GM06990 (cell line): Measurements from ENCODE around the gene SARS2.

Source experiments
- DNase-seq: peaks from one replicate; pipeline ENCODE4 v3.0.0-alpha.2; 2011; ENCODE audit not compliant: insufficient read length; ENCODE audit errors: extremely low read depth
- H3K27me3 ChIP-seq: replicated peaks from 2 replicates; pipeline ENCODE4 v1.6.0; 2011; ENCODE audit warnings: low read length; ENCODE audit not compliant: control insufficient read depth, insufficient read depth
- H3K36me3 ChIP-seq: 2 replicates; pipeline ENCODE4 v1.5.1; 2011; ENCODE audit warnings: low read length; ENCODE audit not compliant: control insufficient read depth, insufficient read depth
- H3K4me3 ChIP-seq: replicated peaks from 2 replicates; pipeline ENCODE4 v1.5.1; 2011; ENCODE audit warnings: low read depth, mild to moderate bottlenecking, control low read depth, low read length
- TF ChIP-seq, protein P1 (sequence below): IDR thresholded peaks from 2 replicates; pipeline ENCODE4 v1.5.1; 2011; ENCODE audit warnings: low read length, control low read depth, mild to moderate bottlenecking, inconsistent platforms; ENCODE audit not compliant: insufficient read depth, poor library complexity, severe bottlenecking

SARS2 gene

DNA sequence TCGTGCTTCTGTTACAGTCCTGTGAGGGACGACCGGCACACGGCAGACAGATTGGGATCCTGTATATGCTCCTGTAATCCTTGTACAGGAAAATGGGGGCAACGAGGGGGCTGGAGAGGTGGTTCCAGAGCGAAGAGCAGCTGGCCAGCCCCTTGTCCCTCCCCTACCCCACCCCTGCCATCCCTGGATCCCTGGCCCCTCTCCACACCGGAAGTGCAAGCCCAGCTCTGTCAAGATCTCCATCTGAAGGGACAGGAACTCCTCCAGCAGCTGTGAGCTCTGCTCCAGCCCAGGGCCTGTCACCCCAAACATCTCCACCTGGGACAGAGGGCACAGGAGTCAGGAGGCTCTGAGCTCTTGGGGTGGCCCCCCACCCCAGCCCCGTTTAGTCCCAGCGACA is 13.0 kb downstream of the SARS2 start:
- Histone ChIP-seq H3K27me3 (no peaks in the 10 kb centered on the region), H3K4me3 (no peak overlapping the region), H3K36me3 (peaks cover 9% of the 10 kb centered on the region)
- DNase-seq, result no peak
- TF ChIP-seq, protein P1, sequence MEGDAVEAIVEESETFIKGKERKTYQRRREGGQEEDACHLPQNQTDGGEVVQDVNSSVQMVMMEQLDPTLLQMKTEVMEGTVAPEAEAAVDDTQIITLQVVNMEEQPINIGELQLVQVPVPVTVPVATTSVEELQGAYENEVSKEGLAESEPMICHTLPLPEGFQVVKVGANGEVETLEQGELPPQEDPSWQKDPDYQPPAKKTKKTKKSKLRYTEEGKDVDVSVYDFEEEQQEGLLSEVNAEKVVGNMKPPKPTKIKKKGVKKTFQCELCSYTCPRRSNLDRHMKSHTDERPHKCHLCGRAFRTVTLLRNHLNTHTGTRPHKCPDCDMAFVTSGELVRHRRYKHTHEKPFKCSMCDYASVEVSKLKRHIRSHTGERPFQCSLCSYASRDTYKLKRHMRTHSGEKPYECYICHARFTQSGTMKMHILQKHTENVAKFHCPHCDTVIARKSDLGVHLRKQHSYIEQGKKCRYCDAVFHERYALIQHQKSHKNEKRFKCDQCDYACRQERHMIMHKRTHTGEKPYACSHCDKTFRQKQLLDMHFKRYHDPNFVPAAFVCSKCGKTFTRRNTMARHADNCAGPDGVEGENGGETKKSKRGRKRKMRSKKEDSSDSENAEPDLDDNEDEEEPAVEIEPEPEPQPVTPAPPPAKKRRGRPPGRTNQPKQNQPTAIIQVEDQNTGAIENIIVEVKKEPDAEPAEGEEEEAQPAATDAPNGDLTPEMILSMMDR, result no peak

DNA sequence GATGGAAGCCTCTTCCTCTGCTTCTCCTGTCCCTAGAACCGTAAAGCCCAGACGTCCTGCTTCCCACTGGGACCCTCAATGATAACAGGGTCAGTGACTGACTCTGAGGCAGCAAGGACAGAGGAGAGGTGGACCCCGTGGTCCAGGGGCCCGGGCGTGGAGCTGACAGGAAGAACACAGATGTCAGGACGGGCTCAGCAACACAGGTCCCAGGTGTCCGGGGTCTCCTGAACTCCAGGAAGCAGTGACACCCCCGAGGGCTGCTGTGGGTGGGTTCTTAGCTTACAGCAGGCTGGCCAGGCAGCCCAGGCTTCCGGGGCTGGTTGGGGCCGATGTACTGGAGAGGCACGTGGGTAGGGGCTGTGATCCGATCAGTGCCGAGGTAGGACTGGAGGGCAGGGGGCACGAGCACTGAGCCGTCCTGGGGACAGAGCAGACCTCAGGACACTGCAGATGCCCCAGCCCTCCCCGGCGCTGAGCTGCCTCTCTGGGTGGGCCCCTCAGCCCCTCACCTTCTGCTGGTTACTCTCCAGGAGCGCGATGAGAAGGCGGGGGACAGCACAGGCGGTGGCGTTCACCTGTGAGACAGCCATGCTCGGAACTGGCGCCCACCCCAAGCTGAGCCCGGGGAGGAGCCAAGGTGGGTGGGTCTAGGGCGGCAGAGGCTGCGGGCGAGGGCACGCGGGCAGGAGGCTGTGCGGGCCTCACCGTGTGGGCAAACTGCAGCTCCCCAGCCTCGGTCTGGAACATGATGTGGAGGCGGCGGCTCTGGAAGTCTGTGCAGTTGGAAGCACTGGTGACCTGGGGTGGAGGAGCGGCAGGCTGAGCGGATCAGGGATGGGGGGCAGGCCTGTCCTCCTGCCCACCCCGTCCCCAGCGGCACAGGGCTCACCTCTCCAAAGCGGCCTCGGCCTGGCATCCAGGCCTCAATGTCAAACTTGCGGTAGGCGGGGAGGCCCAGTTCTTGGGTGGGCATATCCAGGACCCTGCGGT is 14.9 kb downstream of the SARS2 start:
- H3K27me3 ChIP-seq, result no peaks in the 10 kb centered on the region
- H3K4me3 ChIP-seq, result no peak overlapping the region
- peaks cover 4% of the 10 kb centered on the region for H3K36me3 ChIP-seq
- no peak for DNase-seq
- TF ChIP-seq, protein P1, result no peak

DNA sequence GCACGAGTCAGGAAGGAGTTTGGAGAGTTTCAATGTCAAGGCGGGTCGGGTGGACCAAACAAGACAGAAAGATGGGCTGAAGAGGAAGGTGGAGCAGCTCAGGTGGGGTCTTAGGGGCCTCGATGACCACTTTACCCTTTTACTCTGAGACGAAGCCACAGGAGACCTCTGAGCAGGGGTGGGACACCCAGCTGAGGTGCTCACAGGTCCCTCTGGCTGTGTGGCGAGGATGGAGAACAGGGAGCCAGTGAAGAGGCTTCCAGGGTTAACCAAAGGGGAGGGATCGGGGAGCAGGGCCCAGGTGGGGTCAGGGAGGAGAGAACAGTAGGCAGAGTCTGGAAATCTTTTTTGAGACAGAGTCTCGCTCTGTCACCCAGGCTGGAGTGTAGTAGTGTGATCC is 16.6 kb downstream of the SARS2 start:
- no peak for DNase-seq
- TF ChIP-seq, protein P1, result no peak
- Histone ChIP-seq H3K4me3 (no peak overlapping the region), H3K36me3 (peaks cover 4% of the 10 kb centered on the region), H3K27me3 (no peaks in the 10 kb centered on the region)

DNA sequence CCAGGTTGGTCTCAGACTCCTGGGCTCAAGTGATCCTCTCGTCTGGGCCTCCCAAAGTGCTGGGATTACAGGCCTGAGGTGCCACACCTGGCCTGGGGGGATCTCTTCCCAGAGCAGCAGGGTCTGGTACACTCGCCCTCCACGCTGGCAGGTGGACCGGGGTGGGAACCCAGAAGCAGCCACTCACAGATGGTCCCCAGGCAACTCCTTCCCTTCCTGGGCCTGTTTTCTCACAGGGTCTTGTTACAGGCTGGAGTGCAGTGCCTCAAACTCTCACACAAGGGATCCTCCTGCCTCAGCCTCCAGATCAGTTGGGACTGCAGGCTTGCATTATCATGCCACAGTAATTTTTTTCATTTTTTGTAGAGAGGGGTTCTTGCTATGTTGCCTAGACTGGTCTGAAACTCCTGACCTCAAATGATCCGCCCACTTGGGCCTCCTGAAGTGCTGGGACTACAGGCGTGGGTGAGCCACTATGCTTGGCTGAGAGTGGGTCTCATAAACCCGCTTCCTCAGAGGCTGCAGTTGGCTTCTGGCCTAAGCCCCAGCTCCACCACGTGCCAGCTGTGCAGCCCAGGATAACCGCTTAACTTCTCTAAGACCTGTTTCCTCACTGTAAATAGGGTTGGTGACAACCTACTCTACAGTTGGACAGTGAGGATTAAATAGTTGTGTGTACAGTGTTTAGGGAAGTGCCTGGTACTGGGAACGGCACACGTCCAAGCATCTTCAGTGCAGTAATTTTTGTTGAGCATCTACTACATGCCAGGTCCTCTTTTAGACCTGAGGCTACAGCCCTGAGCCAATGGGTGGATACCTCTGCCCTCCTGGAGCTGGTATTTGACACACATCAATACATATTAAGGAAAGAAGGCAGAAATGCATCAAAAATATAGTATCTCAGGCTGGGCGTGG is 17.7 kb downstream of the SARS2 start:
- no peak overlapping the region for H3K4me3 ChIP-seq

DNA sequence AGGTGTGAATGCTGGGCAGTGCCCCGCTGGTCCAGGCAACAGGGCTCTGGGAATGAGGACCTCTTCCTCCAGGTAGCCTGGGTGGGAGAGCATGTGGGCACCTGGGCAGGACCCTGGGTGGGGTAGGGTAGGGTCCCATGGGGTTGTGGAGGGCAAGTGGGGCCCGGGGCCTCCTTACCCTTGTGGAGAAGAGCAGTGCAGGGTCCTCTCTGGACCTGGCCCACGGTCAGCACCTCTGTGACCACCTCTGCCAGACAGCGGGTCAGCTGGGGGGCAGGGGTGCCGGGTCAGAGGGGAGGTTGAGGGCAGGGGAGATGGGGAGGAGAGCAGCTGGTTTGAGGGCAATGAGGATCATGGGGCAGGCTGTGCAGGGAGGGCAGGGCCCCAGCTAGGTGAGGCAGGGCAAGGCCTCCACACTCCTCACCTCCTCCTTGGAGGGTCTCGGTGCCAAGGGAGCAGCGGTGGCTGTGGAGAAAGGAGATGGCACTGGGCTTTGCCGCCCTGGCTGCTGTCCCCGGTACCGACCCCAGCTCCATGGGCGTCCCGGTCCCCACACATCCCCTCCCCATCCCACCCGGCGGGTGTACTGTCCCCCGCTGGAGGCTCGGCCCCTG is 19.1 kb downstream of the SARS2 start:
- no peaks in the 10 kb centered on the region for H3K27me3 ChIP-seq
- H3K36me3 ChIP-seq, result peaks cover 11% of the 10 kb centered on the region
- TF ChIP-seq, protein P1, result no peak
- no peak overlapping the region for H3K4me3 ChIP-seq
- DNase-seq, result no peak

More for the DNA sequence above, 17.7 kb downstream of the SARS2 start:
- peaks cover 4% of the 10 kb centered on the region for H3K36me3 ChIP-seq
- H3K27me3 ChIP-seq, result no peaks in the 10 kb centered on the region
- TF ChIP-seq, protein P1, result no peak
- no peak for DNase-seq
